DND-41 (cell line): Measurements from ENCODE around the gene RBM7.

Source experiments
- CTCF ChIP-seq: IDR thresholded peaks from 2 replicates; pipeline ENCODE4 v1.5.1; 2012; ENCODE audit warnings: borderline replicate concordance, low read length, moderate library complexity, mild to moderate bottlenecking; ENCODE audit not compliant: poor library complexity, severe bottlenecking; ENCODE audit errors: extremely low read depth
- EZH2 ChIP-seq: IDR thresholded peaks from 3 replicates; pipeline ENCODE4 v1.6.1; 2012; ENCODE audit warnings: borderline replicate concordance, low read depth, mild to moderate bottlenecking, moderate library complexity, low read length, inconsistent platforms; ENCODE audit not compliant: severe bottlenecking

- no peak for TF ChIP-seq CTCF
- no peak for TF ChIP-seq EZH2
Observed at GRCh38 chr11:114368918-114369680, 31.4 kb upstream of the RBM7 start.
